DMS79 (cell line): ENCODE data around the gene OR7G1.
A peak's percentile ranks its signal among the peaks of the same experiment; 100 is the strongest.
"Not testable (repeated sequence)": the region's sequence is repeated elsewhere in the genome, so short reads cannot be mapped to it uniquely, and the experiment has no call there.

Experiments
- DNase-seq: peaks from one replicate; lab custom pipeline; 2025; lab: John Stamatoyannopoulos, UW

OR7G1 gene

GRCh38 chr19:9076901-9077300, 38.7 kb downstream of the OR7G1 start:
- DNase-seq = no peak

GRCh38 chr19:9075064-9075949, 40.3 kb downstream of the OR7G1 start:
- DNase-seq = peak; percentile 15

GRCh38 chr19:9073806-9074205, 41.8 kb downstream of the OR7G1 start:
- DNase-seq = no peak

DNA sequence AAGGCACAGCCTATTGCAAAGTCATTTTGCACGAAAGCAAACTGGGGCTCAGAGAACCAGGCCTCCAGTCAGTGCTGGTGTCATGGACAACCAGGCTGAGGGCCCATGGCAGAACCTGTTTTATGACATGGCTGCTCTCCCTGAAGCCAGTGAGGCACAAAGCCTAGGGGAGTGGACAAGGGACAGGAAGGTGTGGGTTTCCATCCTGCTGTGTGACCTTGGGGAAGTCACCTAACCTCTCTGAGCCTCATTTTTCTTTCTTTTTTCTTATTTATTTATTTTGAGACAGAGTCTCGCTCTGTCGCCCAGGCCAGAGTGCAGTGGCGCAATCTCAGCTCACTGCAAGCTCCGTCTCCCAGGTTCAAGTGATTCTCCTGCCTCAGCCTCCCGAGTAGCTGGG, 43.8 kb downstream of the OR7G1 start:
- DNase-seq = not testable (repeated sequence)

- no peak for DNase-seq
Measured at GRCh38 chr19:9070066-9070465, 45.5 kb downstream of the OR7G1 start.

GRCh38 chr19:9065457-9066014, 50.0 kb downstream of the OR7G1 start:
- no peak for DNase-seq
